ENCODE measurements around the gene ZNF438.
A peak's percentile ranks its signal among the peaks of the same experiment; 100 is the strongest.
"Not testable (repeated sequence)": the region's sequence is repeated elsewhere in the genome, so short reads cannot be mapped to it uniquely, and the experiment has no call there.

The ZNF438 gene

DNA sequence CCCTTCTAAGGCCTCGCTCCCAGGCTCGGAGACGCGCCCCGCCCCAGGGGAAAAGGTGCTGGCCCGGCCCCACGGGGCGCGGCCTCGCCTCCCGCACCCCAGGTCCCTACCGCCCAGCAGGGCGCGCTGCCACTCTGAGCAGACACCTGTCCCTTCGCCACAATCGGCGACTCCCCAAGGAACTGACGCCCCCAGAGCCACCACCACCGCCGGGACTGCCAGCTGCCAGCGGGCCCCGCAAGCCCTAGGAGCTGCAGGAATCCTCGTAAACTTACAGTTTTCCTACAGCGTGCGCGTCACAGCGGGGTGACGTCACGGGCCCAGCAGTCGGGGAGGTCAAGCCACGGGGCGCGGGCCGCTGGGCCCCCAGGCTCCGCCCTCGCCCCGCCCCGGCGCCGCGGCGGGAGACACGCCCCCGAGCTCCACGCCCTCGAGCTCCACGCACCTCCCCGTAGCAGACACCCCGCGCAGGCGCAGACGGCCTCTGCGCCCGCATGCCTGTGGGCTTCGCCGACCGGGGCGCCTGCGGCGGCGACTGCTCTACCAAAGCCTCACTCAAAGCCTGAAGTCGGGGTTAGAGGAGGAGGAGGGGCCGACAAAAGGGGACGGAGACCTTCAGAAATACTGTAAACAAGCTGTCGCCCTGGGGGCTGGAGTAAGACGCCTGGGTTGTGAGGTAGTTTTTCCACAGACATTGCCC, at the start of gene ZNF438:
Gene ZNF438 (minus strand): TSS at position 308 of the 700 bp plus-strand sequence. CDS start 154,831 bp downstream, outside the sequence.
- DNase-seq, result peak; percentile 96

DNA sequence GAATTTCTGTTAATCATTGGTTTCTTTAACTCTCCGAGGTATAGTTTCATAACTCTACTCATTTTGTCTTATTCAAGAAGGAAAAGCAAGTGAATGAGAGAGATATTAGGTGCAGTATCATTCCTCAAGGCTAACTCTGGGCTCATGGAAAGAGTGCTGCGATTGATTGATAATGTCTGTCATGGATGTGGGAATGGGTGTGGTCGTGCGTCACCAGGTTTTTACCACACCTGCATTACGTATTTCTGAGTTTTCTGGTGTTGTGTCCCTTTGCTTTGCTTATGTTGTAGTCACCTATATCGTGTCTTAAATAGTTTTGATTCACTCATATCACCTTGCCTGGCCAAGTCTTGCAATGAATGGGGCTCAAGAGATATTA, 44.9 kb upstream of the ZNF438 start:
- no peak for DNase-seq

DNA sequence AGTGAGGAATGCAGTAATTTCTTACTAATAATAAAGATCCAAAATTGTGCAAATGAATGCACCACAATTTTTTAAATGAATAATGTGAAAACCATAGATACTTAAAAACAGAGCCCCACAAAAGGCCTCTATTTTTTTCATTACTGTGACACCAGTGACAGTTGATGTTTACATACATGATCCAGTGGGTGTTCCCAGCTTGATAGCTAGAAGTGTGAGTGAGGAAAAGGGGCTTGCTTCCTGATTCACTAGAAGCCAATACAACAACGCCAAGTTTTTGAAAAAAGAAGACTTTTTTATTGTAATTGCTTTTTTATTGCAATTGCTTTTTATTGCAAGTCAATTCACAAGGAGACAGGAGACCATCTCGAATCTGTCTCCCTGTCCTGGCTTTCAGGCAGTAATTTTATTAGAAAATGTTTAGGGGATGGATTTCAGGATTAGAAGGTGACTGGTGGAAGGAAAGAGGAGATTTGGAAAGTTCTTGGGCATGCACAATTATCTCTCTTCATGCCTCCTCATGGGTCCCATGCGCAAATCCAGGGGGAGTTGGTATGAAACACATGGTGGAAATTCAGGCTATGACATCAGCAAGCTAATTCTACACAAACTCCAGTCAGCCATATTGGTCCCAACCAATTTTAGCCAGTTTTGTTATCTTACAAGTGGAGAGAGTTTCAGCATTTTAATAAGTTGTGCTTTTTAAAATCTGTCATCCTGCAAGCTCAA, 44.4 kb upstream of the ZNF438 start:
- DNase-seq, result no peak

- DNase-seq, result no peak
These were observed 43.8 kb upstream of the ZNF438 start for GRCh38 chr10:31075434-31075833.

DNA sequence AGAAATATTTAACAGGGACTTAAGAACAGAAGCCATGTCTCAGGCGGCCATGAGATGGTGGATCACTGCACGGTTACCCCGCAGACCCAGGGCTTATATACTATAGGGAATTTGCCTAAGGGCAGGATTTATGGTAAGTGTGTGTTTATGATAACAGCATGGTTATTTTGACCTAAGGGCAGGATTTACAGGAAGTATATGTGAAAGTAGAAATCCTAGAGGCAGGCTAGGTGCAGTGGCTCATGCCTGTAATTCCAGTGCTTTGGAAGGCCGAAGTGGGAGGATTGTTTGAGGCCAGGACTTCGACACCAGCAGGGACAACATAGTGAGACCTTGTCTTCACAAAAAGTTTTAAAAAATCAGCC, 43.0 kb upstream of the ZNF438 start:
- no peak for DNase-seq

- no peak for DNase-seq
These were observed 42.5 kb upstream of the ZNF438 start for GRCh38 chr10:31073996-31074721.

GRCh38 chr10:31073211-31073610, 41.5 kb upstream of the ZNF438 start:
- DNase-seq, result no peak

- DNase-seq, result no peak
These were observed 40.8 kb upstream of the ZNF438 start for GRCh38 chr10:31072451-31072850.

DNA sequence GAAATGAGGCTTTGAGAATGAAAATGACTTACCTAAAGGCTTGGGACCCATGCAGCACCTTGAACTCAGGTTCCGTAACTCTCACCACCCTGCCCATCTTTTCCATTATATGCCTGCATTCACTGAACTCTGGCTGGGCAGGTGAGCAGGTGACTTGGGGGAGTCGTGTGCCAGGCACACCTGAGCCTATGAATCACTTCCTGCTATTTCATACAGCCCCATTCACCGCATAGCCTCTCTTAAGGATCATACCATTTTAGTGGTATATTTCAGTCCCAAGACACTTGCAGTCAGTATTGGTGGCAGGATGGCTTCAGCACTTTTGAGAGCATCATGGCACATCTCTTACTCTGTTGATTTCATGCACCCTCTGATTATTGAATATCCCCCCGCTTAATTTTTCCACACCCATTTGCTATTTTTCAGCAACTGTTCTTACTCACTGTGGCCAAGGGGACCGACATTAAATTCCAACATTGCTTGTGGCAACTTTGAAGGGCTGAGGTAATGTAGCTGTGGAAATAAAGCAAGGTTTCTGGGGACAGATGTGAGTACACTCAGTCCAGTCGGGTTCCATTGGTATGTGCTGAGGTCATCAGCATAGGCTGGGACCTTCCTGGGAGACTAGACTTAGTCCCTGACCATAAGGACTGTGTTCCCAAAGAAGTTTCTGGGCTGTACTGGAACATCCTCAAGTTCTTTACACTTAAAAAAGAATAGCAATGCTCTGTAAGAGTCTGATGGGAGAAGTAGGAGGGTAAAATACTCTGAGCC, 39.8 kb upstream of the ZNF438 start:
- no peak for DNase-seq

DNA sequence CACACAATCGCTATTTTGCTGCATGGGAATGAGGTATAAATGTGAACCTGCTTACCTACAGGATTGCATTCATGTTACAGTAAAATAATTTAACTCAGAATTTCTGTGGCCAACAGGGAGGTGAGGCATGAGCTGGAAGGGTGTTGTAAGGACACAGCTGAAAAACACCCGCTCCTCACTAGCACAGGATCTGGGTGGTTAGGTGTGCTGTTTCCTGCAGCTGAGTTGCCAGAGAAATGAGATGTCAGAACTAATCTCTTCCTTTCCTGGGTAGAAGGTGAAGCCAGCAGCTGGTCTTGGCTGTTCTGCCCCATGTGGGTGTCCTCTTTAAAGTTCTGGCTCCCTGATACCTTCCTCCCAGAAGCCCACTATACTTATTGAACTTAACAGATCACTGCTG, 39.0 kb upstream of the ZNF438 start:
- no peak for DNase-seq

DNA sequence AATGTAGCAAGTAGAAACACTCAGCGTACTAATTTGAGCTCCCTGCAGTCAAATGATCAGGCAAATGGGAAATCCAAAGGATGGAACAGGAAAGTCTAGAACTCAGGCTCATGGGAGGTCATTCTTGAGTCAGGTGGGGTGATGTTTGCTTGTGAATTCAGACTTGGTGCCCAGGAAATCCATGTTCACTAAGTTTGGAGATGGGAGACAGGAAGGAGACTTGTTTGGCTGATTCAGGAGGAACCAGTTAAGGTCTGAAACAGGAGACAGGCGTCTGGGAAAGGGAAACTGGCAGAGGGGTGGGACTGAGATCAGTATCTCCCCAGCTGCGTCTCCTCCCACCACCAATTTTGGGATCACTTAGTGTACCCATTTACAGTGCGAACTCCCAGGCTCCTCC, 38.4 kb upstream of the ZNF438 start:
- no peak for DNase-seq

DNA sequence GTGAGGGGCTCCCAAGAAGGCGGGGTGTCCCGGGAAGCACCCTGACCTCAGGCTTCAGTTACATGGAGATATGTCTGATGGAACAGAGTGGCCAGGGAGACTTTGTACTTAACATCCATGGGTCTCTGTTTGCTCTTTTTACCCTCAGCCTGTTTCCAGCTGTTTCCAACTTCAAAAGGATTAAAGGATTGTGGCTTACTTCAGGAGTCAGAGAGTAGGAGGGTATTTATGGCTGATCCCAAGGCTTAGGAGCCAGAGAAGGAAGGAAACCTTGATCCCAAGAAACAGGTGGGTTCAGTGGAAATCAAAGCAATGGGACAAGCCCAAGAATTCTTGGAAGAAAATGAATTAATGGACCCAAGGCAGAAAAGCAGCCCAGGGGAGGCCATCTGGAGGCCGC, 37.7 kb upstream of the ZNF438 start:
- no peak for DNase-seq

DNA sequence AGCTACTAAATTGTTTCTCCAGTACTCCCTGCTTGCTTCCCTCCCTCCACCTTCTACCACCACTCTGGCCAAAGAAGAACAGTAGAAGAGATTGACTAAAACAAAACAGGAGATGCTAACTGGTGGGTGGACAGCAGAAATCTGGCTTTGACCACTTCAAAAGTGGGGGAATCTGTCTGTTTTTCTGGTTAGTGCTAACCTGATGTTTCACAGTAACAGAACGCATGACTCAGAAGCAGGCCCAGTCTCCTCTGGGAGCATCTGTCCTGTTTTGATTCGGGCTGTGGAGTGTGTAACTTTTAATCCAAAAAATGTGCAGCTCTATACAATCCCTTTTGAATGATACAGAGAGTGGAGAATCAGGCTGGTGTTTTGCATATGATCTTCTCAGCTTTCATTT, 32.7 kb upstream of the ZNF438 start:
- DNase-seq, result no peak

DNA sequence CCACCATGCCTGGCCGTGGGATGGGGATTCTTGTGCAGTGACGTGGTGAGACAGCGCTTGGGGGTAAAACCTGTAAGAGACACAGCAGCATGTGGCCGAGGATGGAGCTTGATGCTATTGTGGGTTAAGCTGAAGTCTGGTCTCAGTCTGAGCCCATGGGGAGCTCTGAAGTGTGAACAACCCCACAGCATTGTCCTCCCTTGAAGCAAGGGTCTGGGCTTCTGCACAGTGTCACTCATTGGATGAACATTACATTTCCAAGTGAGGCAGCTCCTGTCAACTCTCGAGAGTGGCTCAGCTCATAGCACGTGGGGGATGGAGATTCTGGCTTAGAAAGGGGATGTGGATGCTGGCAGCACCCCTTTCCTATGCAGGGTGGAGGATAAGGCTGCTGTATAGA, 32.2 kb upstream of the ZNF438 start:
- no peak for DNase-seq

GRCh38 chr10:31062856-31063255, 31.2 kb upstream of the ZNF438 start:
- DNase-seq, result no peak

GRCh38 chr10:31061941-31062340, 30.3 kb upstream of the ZNF438 start:
- DNase-seq, result no peak

- no peak for DNase-seq
These were observed 27.4 kb upstream of the ZNF438 start for GRCh38 chr10:31058795-31059703.

- DNase-seq, result not testable (repeated sequence)
These were observed 25.0 kb upstream of the ZNF438 start for GRCh38 chr10:31056678-31057077.

GRCh38 chr10:31055573-31056251, 24.0 kb upstream of the ZNF438 start:
- no peak for DNase-seq

- no peak for DNase-seq
These were observed 20.0 kb upstream of the ZNF438 start for GRCh38 chr10:31051703-31052102.

GRCh38 chr10:31042670-31043069, 11.0 kb upstream of the ZNF438 start:
- no peak for DNase-seq

- no peak for DNase-seq
These were observed 9.3 kb upstream of the ZNF438 start for GRCh38 chr10:31041011-31041410.

Measured in inflammatory macrophage treated with lipopolysaccharide for 4 hours (primary cell).